Stimulated activated CD4-positive, alpha-beta T cell treated with anti-CD3 and anti-CD28 coated beads, Interleukin-4, amount 100 ng/mL, for 4 hours (primary cell): Measurements from ENCODE around the gene ADAP1.

Experiments
- DNase-seq, 2 experiments: peaks; one replicate each; pipeline ENCODE4 v3.0.0-alpha.2; 2020

ADAP1 gene

GRCh38 chr7:988426-988911 is 34.0 kb upstream of the ADAP1 start:
- no peak for DNase-seq

GRCh38 chr7:987909-988308 is 33.4 kb upstream of the ADAP1 start:
- DNase-seq, result no peak

- no peak for DNase-seq
Observed at GRCh38 chr7:986766-987751, 32.6 kb upstream of the ADAP1 start.

- DNase-seq, result no peak
Observed at GRCh38 chr7:985915-986741, 31.6 kb upstream of the ADAP1 start.

- DNase-seq, result no peak
Observed at GRCh38 chr7:985127-985416, 30.6 kb upstream of the ADAP1 start.

GRCh38 chr7:984361-985126 is 30.1 kb upstream of the ADAP1 start:
- no peak for DNase-seq

- no peak for DNase-seq
Observed at GRCh38 chr7:983616-984071, 29.2 kb upstream of the ADAP1 start.

GRCh38 chr7:983004-983615 is 28.6 kb upstream of the ADAP1 start, which contains the start of gene CYP2W1:
Gene CYP2W1 (plus strand): TSS chr7:983181. CDS start chr7:983212, 31 bp downstream.
- no peak for DNase-seq

- DNase-seq, result no peak
Observed at GRCh38 chr7:982511-983003, 28.1 kb upstream of the ADAP1 start.

GRCh38 chr7:981793-982510 is 27.5 kb upstream of the ADAP1 start:
- DNase-seq, result no peak

GRCh38 chr7:979886-980571 is 25.5 kb upstream of the ADAP1 start:
- no peak for DNase-seq

- no peak for DNase-seq
Observed at GRCh38 chr7:979151-979550, 24.7 kb upstream of the ADAP1 start.

GRCh38 chr7:978416-979091 is 24.1 kb upstream of the ADAP1 start:
- no peak for DNase-seq

GRCh38 chr7:978049-978346 is 23.5 kb upstream of the ADAP1 start:
- DNase-seq, result no peak

- no peak for DNase-seq
Observed at GRCh38 chr7:977326-978048, 23.0 kb upstream of the ADAP1 start.

GRCh38 chr7:976901-977325 is 22.4 kb upstream of the ADAP1 start:
- no peak for DNase-seq

GRCh38 chr7:975702-976473 is 21.4 kb upstream of the ADAP1 start:
- no peak for DNase-seq

GRCh38 chr7:974820-975681 is 20.6 kb upstream of the ADAP1 start, which contains the start of gene COX19:
Gene COX19 (minus strand): TSS chr7:975549. CDS start chr7:975509, 40 bp downstream.
- peak; percentile 88 to 92 for DNase-seq
